Measurements from ENCODE around the gene PLEKHJ1.

Gene PLEKHJ1

GRCh38 chr19:2233601-2234280, 2.4 kb downstream of the PLEKHJ1 start:
- no peak overlapping the region for H3K4me3 ChIP-seq (ENCODE audit: low read length)
- DNase-seq (ENCODE audit: low read depth) = no peak
- no peak for TF ChIP-seq CTCF (IDR thresholded peaks at IDR 0.05; ENCODE audit: insufficient read depth, low read depth, low read length, missing control alignments)

- no peak for DNase-seq (ENCODE audit: low read depth)
- no peak overlapping the region for H3K4me3 ChIP-seq (ENCODE audit: low read length)
- no peak for TF ChIP-seq CTCF (IDR thresholded peaks at IDR 0.05; ENCODE audit: insufficient read depth, low read depth, low read length, missing control alignments)
Observed at GRCh38 chr19:2232286-2233151, 3.6 kb downstream of the PLEKHJ1 start.

GRCh38 chr19:2231621-2232221, 4.4 kb downstream of the PLEKHJ1 start:
- DNase-seq (ENCODE audit: low read depth) = no peak
- no peak overlapping the region for H3K4me3 ChIP-seq (ENCODE audit: low read length)
- TF ChIP-seq CTCF (IDR thresholded peaks at IDR 0.05; ENCODE audit: insufficient read depth, low read depth, low read length, missing control alignments) = peak; percentile 24

GRCh38 chr19:2230807-2231533, 5.2 kb downstream of the PLEKHJ1 start:
- no peak for DNase-seq (ENCODE audit: low read depth)
- no peak overlapping the region for H3K4me3 ChIP-seq (ENCODE audit: low read length)
- no peak for TF ChIP-seq CTCF (IDR thresholded peaks at IDR 0.05; ENCODE audit: insufficient read depth, low read depth, low read length, missing control alignments)

- TF ChIP-seq CTCF (IDR thresholded peaks at IDR 0.05; ENCODE audit: insufficient read depth, low read depth, low read length, missing control alignments) = no peak
- DNase-seq (ENCODE audit: low read depth) = no peak
- no peak overlapping the region for H3K4me3 ChIP-seq (ENCODE audit: low read length)
Observed at GRCh38 chr19:2230033-2230531, 6.0 kb downstream of the PLEKHJ1 start.
